Omental fat pad (tissue), 4 donors: Measurements from ENCODE around the gene MAJIN. TPM values are rescaled to one million over a fixed set of nuclear protein-coding genes. Genes with fewer than 3 reads are reported as not detected.

Source experiments
- ATAC-seq: fragments of 150-250 bp; one replicate; pipeline ENCODE4 v1.9.1; 2016; ENCODE audit warnings: mild to moderate bottlenecking, moderate library complexity; ENCODE audit not compliant: low FRiP score
- DNase-seq: peaks from one replicate; pipeline ENCODE4 v3.0.0-alpha.2; 2019; ENCODE audit warnings: low spot score
- CTCF ChIP-seq, 3 donors: fragments of 450-650 bp; IDR thresholded peaks; one replicate each; pipeline ENCODE4 v1.5.1; 2016 to 2017; ENCODE audit warnings: antibody characterized with exemption in 3 of 3, mild to moderate bottlenecking in 3 of 3, moderate library complexity in 2 of 3
- total RNA-seq, 4 donors: library from RNA; depleted of rRNA; stranded (reverse); fragments of >200 nt; gene quantifications; one replicate each; pipeline ENCODE4 v1.1.0, GENCODE V29; 2016

Gene MAJIN
- total RNA-seq, 4 donors from 2014 or later, result not detected

GRCh38 chr11:64918017-64918416 lies 53.9 kb downstream of the MAJIN start:
- DNase-seq, result no peak
- no peak for ATAC-seq
- TF ChIP-seq CTCF (IDR thresholded peaks at IDR 0.05), result no peak

GRCh38 chr11:64917663-64917995 lies 54.3 kb downstream of the MAJIN start:
- ATAC-seq (no peak), DNase-seq (no peak)
- no peak for TF ChIP-seq CTCF (IDR thresholded peaks at IDR 0.05)

- ATAC-seq (peak; percentile 96), DNase-seq (peak; percentile 98)
- TF ChIP-seq CTCF (IDR thresholded peaks at IDR 0.05), result no peak
Observed at GRCh38 chr11:64916775-64917662, 54.9 kb downstream of the MAJIN start, which contains the start of gene ATG2A. ATG2A (minus strand) TSS chr11:64917209; CDS start chr11:64917135, 74 bp downstream.

- DNase-seq (no peak), ATAC-seq (peak; percentile 26)
Observed at GRCh38 chr11:64916040-64916774, 55.7 kb downstream of the MAJIN start.

GRCh38 chr11:64915376-64915887 lies 56.5 kb downstream of the MAJIN start:
- TF ChIP-seq CTCF (IDR thresholded peaks at IDR 0.05), result no peak
- DNase-seq (no peak), ATAC-seq (no peak)

More at GRCh38 chr11:64916040-64916774, 55.7 kb downstream of the MAJIN start:
- no peak for TF ChIP-seq CTCF (IDR thresholded peaks at IDR 0.05)

GRCh38 chr11:64914123-64914522 lies 57.8 kb downstream of the MAJIN start:
- TF ChIP-seq CTCF (IDR thresholded peaks at IDR 0.05), result no peak
- DNase-seq (no peak), ATAC-seq (no peak)
